Mesothelial cell of epicardium (in vitro differentiated cells): Measurements from ENCODE around the gene DESI1. TPM values are rescaled to one million over a fixed set of nuclear protein-coding genes. Genes with fewer than 3 reads are reported as not detected.

Experiments
- DNase-seq, 2 experiments: peaks; one replicate each; pipeline ENCODE4 v3.0.0; 2021; ENCODE audit warnings: low spot score in 2 of 2; ENCODE audit not compliant: unreplicated experiment in 2 of 2
- H3K27ac Mint-ChIP-seq: 2 replicates; pipeline ENCODE4 v1.8.0; 2021; ENCODE audit warnings: mixed read lengths
- H3K27me3 Mint-ChIP-seq: 2 replicates; pipeline ENCODE4 v1.8.0; 2021; ENCODE audit warnings: low read depth, mixed read lengths
- H3K36me3 Mint-ChIP-seq: 2 replicates; pipeline ENCODE4 v1.8.0; 2021; ENCODE audit warnings: mixed read lengths
- H3K4me1 Mint-ChIP-seq: 2 replicates; pipeline ENCODE4 v1.8.0; 2021; ENCODE audit warnings: mixed read lengths
- H3K4me3 Mint-ChIP-seq: 2 replicates; pipeline ENCODE4 v1.8.0; 2021; ENCODE audit warnings: mild to moderate bottlenecking, moderate library complexity, mixed read lengths
- H3K9me3 Mint-ChIP-seq: 2 replicates; pipeline ENCODE4 v1.8.0; 2021; ENCODE audit warnings: mixed read lengths
- total RNA-seq: library from RNA; stranded (reverse); gene quantifications from 3 replicates; pipeline ENCODE4 v1.2.1, GENCODE V29; 2021
- TF ChIP-seq, protein P1 (sequence below): fragments of 200-600 bp; sonication (generic); IDR thresholded peaks from one replicate; pipeline ENCODE4 v1.5.0; 2021; ENCODE audit warnings: antibody characterized with exemption; ENCODE audit not compliant: unreplicated experiment

DESI1 gene
- total RNA-seq, 1 donor from 2014 or later = 35.4 TPM

DNA sequence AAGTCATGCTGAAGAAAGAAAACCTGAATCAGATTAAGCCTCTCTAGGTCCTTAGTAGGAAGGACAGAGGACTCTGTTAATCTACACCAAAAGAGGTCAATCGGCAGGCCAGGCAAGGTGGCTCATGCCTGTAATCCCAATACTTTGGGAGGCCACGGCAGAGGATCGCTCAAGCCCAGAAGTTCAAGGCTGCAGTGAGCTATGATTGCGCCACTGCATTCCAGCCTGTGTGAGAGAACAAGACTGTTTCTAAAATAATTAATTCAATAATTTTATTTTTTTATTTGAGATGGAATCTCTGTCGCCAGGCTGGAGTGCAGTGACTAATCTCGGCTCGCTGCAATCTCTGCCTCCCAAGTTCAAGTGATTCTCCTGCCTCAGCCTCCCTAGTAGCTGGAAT lies 4.7 kb upstream of the DESI1 start:
- DNase-seq = no peak
- Mint-ChIP-seq H3K27ac (no peak overlapping the region), H3K4me1 (peaks cover 9% of the 10 kb centered on the region), H3K36me3 (peaks cover 40% of the 10 kb centered on the region), H3K27me3 (no peaks in the 10 kb centered on the region), H3K4me3 (no peak overlapping the region), H3K9me3 (peaks cover 9% of the 10 kb centered on the region)
- TF ChIP-seq, protein P1, sequence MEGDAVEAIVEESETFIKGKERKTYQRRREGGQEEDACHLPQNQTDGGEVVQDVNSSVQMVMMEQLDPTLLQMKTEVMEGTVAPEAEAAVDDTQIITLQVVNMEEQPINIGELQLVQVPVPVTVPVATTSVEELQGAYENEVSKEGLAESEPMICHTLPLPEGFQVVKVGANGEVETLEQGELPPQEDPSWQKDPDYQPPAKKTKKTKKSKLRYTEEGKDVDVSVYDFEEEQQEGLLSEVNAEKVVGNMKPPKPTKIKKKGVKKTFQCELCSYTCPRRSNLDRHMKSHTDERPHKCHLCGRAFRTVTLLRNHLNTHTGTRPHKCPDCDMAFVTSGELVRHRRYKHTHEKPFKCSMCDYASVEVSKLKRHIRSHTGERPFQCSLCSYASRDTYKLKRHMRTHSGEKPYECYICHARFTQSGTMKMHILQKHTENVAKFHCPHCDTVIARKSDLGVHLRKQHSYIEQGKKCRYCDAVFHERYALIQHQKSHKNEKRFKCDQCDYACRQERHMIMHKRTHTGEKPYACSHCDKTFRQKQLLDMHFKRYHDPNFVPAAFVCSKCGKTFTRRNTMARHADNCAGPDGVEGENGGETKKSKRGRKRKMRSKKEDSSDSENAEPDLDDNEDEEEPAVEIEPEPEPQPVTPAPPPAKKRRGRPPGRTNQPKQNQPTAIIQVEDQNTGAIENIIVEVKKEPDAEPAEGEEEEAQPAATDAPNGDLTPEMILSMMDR = no peak

DNA sequence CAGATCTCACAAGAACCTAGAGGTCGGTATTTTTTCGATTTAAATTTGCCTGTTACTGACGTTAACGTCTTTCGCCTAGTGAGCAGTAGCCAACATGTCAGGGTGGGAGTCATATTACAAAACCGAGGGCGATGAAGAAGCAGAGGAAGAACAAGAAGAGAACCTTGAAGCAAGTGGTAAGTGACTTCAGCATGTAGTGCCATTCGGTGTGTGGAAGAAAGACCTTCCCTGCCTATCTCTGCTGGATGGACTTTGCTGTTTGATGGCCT lies 1.0 kb upstream of the DESI1 start:
- Mint-ChIP-seq H3K36me3 (peaks cover 11% of the 10 kb centered on the region), H3K27ac (peak overlapping the region; percentile 100), H3K4me1 (peaks cover 22% of the 10 kb centered on the region), H3K4me3 (peak overlapping the region; percentile 93), H3K9me3 (no peaks in the 10 kb centered on the region), H3K27me3 (no peaks in the 10 kb centered on the region)
- DNase-seq = no peak
- TF ChIP-seq, protein P1 = no peak

DNA sequence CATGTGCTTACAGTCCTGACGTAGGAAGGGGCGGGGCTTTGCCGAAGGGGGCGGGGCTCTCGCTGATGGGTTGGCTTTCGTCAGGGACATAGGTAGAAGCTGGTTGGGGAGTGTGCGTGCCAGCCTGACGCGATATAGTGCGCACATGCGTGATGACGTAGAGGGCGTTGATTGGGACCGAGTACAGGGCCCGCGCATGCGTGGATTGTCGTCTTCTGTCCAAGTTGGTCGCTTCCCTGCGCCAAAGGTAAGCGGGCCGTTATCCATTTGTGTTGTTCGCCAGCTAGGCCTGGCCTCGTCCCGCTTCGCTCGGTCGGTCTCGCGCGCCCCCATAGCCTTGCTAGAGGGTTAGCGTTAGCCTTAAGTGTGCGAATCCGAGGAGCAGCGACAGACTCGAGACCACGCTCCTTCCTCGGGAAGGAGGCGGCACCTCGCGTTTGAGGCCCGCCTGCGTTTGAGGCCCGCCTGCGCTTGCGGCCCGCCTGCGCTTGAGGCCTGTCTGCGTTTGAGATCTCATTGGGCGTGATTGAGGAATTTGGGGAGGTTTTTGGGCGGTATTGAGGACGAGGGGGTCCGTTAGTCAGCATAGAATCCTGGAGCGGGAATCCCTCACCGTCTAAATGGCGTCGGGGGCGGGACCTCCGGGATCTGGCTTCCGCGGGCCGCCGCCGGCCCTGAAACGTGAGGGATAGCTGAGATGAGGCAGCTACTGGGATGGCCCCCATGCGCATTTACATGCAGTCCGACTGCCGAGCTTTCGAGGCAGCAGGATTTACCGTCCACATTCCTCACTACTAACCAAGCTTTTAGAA lies 462 bp upstream of the DESI1 start, which contains the start of gene XRCC6:
TSS of gene XRCC6 (plus strand) at position 197 of the 812 bp plus-strand sequence. CDS start 710 bp downstream, outside the sequence.
- Mint-ChIP-seq H3K27ac (peak within 1 kb of the TSS; percentile 100), H3K9me3 (no peaks in the 10 kb centered on the region), H3K4me3 (peak within 1 kb of the TSS; percentile 93), H3K27me3 (no peaks in the 10 kb centered on the region), H3K4me1 (peaks cover 25% of the 10 kb centered on the region), H3K36me3 (peaks cover 10% of the 10 kb centered on the region)
- peak; percentile 99 to 100 for DNase-seq
- TF ChIP-seq, protein P1 = no peak

DNA sequence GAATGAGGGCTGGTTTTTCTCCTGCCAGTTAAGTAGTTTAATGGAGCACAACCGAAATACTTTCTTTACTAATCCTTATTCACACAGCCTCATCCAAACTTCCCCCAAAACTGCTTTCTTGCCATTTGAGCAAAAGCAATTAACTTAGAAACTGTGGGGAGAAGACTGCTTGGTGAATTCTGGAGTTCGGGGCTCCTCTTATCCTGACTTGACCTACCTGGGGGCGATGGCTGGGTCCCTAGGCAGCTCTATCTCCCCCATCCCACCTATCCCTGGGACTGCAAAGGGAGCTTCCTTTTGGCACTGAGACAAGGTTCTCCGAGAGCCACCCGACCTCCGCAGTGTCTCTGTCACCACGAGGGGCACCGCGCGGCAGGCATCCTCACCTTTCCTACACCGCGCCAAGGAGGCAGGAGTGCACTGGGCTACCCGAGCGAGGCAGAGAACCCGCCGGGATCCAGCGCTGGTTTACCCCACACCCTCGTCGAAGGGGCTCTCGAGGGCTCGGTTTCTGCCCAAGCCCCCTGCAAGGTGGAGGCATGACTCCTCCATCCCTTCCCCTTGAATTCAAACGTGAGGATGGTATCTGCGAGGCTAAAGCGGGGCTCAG lies 759 bp downstream of the DESI1 start:
- H3K9me3 Mint-ChIP-seq = no peaks in the 10 kb centered on the region
- peak overlapping the region; percentile 93 for H3K4me3 Mint-ChIP-seq
- peaks cover 25% of the 10 kb centered on the region for H3K4me1 Mint-ChIP-seq
- H3K27me3 Mint-ChIP-seq = no peaks in the 10 kb centered on the region
- peak; percentile 25 to 58 for DNase-seq
- TF ChIP-seq, protein P1 = no peak
- peak overlapping the region; percentile 100 for H3K27ac Mint-ChIP-seq
- H3K36me3 Mint-ChIP-seq = peaks cover 6% of the 10 kb centered on the region

DNA sequence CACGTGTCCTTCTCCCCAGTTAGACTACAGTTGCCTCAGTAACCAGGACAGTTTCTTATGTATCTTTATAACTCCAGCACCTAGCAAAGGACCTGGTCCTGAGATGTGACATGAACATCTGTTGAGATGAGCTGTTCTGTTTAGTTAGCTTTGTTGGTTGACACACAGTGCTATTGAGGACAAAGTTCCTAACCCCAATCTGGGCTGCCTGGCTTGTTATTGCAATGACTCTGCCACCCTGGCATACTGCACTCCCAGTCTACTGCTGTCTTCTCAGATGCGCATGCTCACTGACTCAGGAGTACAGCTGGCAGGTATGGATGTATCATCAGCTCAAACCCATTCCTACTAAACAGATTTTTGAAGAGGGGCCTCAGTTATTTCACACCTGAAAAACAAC lies 7.4 kb downstream of the DESI1 start:
- no peaks in the 10 kb centered on the region for H3K36me3 Mint-ChIP-seq
- no peaks in the 10 kb centered on the region for H3K9me3 Mint-ChIP-seq
- TF ChIP-seq, protein P1 = no peak
- no peak for DNase-seq
- peaks cover 6% of the 10 kb centered on the region for H3K4me1 Mint-ChIP-seq
- no peaks in the 10 kb centered on the region for H3K27me3 Mint-ChIP-seq
- no peak overlapping the region for H3K4me3 Mint-ChIP-seq
- H3K27ac Mint-ChIP-seq = no peak overlapping the region
